AG09309 (cell line): ENCODE data around the gene PARD6G.

Experiments
- DNase-seq: peaks from one replicate; pipeline ENCODE4 v3.0.0-alpha.2; 2010; ENCODE audit warnings: low read depth
- H3K4me3 ChIP-seq: 2 replicates; pipeline ENCODE4 v1.5.1; 2011; ENCODE audit warnings: mild to moderate bottlenecking, low read depth, low read length, moderate library complexity; ENCODE audit not compliant: control insufficient read depth
- CTCF ChIP-seq: IDR thresholded peaks from 2 replicates; pipeline ENCODE4 v1.5.1; 2011; ENCODE audit warnings: mild to moderate bottlenecking, low read depth, low read length, inconsistent platforms; ENCODE audit not compliant: insufficient read depth, control insufficient read depth; ENCODE audit errors: missing control alignments

PARD6G gene

GRCh38 chr18:80149667-80150066 lies 97.6 kb downstream of the PARD6G start:
- DNase-seq, result no peak
- H3K4me3 ChIP-seq, result no peak overlapping the region
- no peak for TF ChIP-seq CTCF

GRCh38 chr18:80148326-80149199 lies 98.8 kb downstream of the PARD6G start:
- no peak for TF ChIP-seq CTCF
- DNase-seq, result no peak
- H3K4me3 ChIP-seq, result peak overlapping the region; percentile 55

DNA sequence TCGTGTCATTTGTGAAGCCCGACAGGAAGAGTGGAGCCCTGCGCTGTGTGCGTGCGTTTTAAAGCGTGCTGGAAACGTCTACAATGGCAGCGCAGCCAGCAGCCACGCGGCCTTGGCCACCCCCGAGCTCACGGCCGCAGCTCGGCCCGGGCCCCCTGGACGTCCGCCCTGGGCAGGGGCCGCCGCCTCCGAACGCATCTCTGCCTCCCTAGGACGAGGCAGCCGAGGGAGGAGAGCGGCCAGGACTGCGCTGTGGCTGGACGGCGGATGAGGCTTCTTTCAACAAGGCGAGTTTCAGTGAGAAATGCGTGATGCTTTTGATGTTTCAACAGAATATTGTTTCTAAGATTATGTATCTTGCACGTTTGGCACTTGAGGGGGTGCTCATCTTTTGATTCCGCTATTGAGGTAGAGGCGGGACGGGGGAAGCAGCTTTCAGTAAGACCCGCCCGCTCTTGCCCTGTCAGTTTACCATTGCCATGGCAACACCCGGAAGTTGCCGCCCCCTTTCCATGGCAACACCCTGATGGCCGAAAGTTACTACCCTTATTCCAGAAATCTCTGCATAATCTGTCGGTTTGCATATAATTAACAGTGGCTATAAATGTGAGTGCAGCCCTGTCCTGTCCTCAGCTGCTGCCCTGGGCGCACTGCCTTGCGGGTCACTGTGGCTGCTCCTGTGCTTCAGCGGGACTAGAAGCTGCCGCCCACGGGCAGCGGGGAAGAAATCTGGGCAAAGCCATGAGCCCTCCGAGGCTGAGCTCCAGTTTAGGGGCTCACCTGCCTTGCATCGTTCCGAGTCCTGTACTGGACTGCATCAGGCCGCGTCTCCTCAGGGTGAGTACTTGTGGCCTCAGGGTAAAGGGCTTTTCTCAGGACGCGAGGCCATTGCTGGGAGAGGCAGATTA lies 99.6 kb downstream of the PARD6G start:
- peak overlapping the region; percentile 55 for H3K4me3 ChIP-seq
- TF ChIP-seq CTCF, result no peak
- DNase-seq, result peak; percentile 51

GRCh38 chr18:80147037-80147417 lies 100.3 kb downstream of the PARD6G start:
- DNase-seq, result no peak
- peak overlapping the region; percentile 55 for H3K4me3 ChIP-seq
- no peak for TF ChIP-seq CTCF

DNA sequence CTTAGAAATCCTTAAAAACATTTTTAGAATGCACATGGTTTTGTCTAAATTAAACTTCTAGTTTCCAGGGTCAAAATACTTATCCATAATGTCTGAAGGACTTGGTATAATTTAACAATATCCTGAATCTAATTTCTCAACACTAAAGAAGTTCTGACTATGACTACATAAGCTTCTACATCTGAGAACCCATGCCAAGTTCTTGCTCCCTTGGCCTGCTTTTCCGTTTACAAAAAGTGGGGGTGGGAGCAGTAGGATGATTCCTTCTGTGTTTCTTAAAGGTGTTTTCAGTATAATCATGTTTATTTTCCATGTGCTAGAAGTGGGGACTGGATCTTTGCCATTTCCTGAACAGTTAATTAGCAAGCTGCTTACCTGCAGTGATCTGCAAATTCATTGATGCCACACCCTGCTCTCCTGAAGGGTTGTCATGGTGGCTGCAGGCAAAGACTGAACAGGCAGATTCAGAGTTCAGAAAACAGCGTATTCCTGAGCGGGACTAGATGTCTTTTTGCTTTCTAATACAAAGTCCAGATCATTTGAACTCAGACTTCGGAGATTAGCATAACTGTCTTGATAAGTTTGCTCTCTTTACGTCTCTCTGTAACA lies 102.0 kb downstream of the PARD6G start:
- DNase-seq, result no peak

More for the DNA sequence above, 102.0 kb downstream of the PARD6G start:
- no peak overlapping the region for H3K4me3 ChIP-seq
- TF ChIP-seq CTCF, result no peak
